GM23338 (cell line): Measurements from ENCODE around the gene KRTAP10-10. TPM values are rescaled to one million over a fixed set of nuclear protein-coding genes. Genes with fewer than 3 reads are reported as not detected.

ENCODE experiments used
- ATAC-seq: fragments of 200-7000 bp; cut with Tn5 transposase; 3 replicates; pipeline ENCODE4 v1.9.1; 2020
- DNase-seq: peaks from one replicate; pipeline ENCODE4 v3.0.0-alpha.2; 2015; ENCODE audit warnings: low spot score
- H2AFZ ChIP-seq: fragments of 200-600 bp; sonication (generic); 2 replicates; pipeline ENCODE4 v1.8.0; 2016; ENCODE audit warnings: antibody characterized with exemption, mild to moderate bottlenecking, moderate library complexity
- H3F3A ChIP-seq: fragments of 200-600 bp; sonication (generic); replicated peaks from 2 replicates; pipeline ENCODE4 v1.8.0; 2017; ENCODE audit warnings: antibody characterized with exemption, mixed run types, low read depth
- H3K27ac ChIP-seq: fragments of 200-600 bp; sonication (generic); 2 replicates; pipeline ENCODE4 v1.6.1; 2016; ENCODE audit warnings: low read depth
- H3K27me3 ChIP-seq: fragments of 200-600 bp; sonication (generic); 2 replicates; pipeline ENCODE4 v1.8.0; 2016; ENCODE audit warnings: mild to moderate bottlenecking, mixed run types, moderate library complexity; ENCODE audit not compliant: insufficient read depth
- H3K36me3 ChIP-seq: fragments of 200-600 bp; sonication (generic); 2 replicates; pipeline ENCODE4 v1.8.0; 2016; ENCODE audit warnings: mild to moderate bottlenecking; ENCODE audit not compliant: insufficient read depth
- H3K4me1 ChIP-seq: fragments of 200-600 bp; sonication (generic); 2 replicates; pipeline ENCODE4 v1.8.0; 2016; ENCODE audit warnings: mild to moderate bottlenecking, moderate library complexity; ENCODE audit not compliant: insufficient read depth
- H3K4me2 ChIP-seq: fragments of 200-600 bp; sonication (generic); 2 replicates; pipeline ENCODE4 v1.7.1; 2017; ENCODE audit warnings: mixed run types
- H3K4me3 ChIP-seq: fragments of 200-600 bp; sonication (generic); 2 replicates; pipeline ENCODE4 v1.6.1; 2016; ENCODE audit warnings: mixed run types
- H3K79me2 ChIP-seq: fragments of 200-600 bp; sonication (generic); replicated peaks from 2 replicates; pipeline ENCODE4 v1.8.0; 2017; ENCODE audit warnings: mild to moderate bottlenecking; ENCODE audit not compliant: insufficient read depth
- H3K9me2 ChIP-seq: fragments of 200-600 bp; sonication (generic); 2 replicates; pipeline ENCODE4 v1.8.0; 2017; ENCODE audit not compliant: insufficient read depth
- H4K20me1 ChIP-seq: fragments of 200-600 bp; sonication (generic); replicated peaks from 2 replicates; pipeline ENCODE4 v1.8.0; 2017; ENCODE audit warnings: mild to moderate bottlenecking; ENCODE audit not compliant: insufficient read depth
- H3K27ac Mint-ChIP-seq: 2 replicates; pipeline ENCODE4 v1.8.0; 2020; ENCODE audit warnings: inconsistent platforms, mild to moderate bottlenecking, moderate library complexity, mixed read lengths
- H3K27me3 Mint-ChIP-seq: 3 replicates; pipeline ENCODE4 v1.8.0; 2022; ENCODE audit warnings: low read depth, mild to moderate bottlenecking, moderate library complexity, mixed read lengths, inconsistent platforms; ENCODE audit not compliant: insufficient read depth, poor library complexity
- H3K36me3 Mint-ChIP-seq: 3 replicates; pipeline ENCODE4 v1.8.0; 2021; ENCODE audit warnings: low read depth, mild to moderate bottlenecking, inconsistent platforms, moderate library complexity, mixed read lengths
- H3K4me1 Mint-ChIP-seq: 3 replicates; pipeline ENCODE4 v1.8.0; 2020; ENCODE audit warnings: mild to moderate bottlenecking, inconsistent platforms, mixed read lengths
- H3K4me3 Mint-ChIP-seq: 3 replicates; pipeline ENCODE4 v1.8.0; 2021; ENCODE audit warnings: moderate library complexity, mild to moderate bottlenecking, inconsistent platforms, mixed read lengths
- H3K9me3 Mint-ChIP-seq: 3 replicates; pipeline ENCODE4 v1.8.0; 2020; ENCODE audit warnings: moderate library complexity, mild to moderate bottlenecking, inconsistent platforms, mixed read lengths
- CREB1 ChIP-seq: fragments of 250-450 bp; sonication (Bioruptor Pico); IDR thresholded peaks from 2 replicates; pipeline ENCODE4 v1.5.0; 2020; ENCODE audit warnings: low read depth, mild to moderate bottlenecking, moderate library complexity
- JUNB ChIP-seq: IDR thresholded peaks from one replicate; pipeline ENCODE4 v1.6.1; 2016; ENCODE audit warnings: antibody characterized with exemption; ENCODE audit not compliant: unreplicated experiment
- NANOG ChIP-seq: IDR thresholded peaks from 2 replicates; pipeline ENCODE4 v1.6.1; 2016; ENCODE audit warnings: antibody characterized with exemption, borderline replicate concordance
- ZNF331 ChIP-seq: fragments of 250-450 bp; sonication (Bioruptor Pico); IDR thresholded peaks from 2 replicates; pipeline ENCODE4 v1.5.0; 2020; ENCODE audit warnings: low read depth, mild to moderate bottlenecking, moderate library complexity
- polyA plus RNA-seq: library from polyadenylated mRNA; unstranded; fragments of >200 nt; fragmentation: Nextera tagmentation; extraction: Ambion mirVana; gene quantifications from 2 replicates; pipeline ENCODE4 v1.2.1, GENCODE V29; 2016
- total RNA-seq: library from RNA; depleted of rRNA; stranded (reverse); fragments of >200 nt; shearing (Covaris generic); gene quantifications from 2 replicates; pipeline ENCODE4 v1.2.3, GENCODE V29; 2014
- TF ChIP-seq, protein P1 (sequence below): IDR thresholded peaks from one replicate; pipeline ENCODE4 v1.6.1; 2018; ENCODE audit warnings: antibody characterized with exemption; ENCODE audit not compliant: unreplicated experiment
- TF ChIP-seq, protein P2 (sequence below), 2 experiments: fragments of 200-600 bp in 1 of 2; sonication (generic) in 1 of 2; conservative IDR thresholded peaks; 2 replicates each; pipeline versions ENCODE4 v1.5.1 to v1.6.1; 2016 to 2017; ENCODE audit warnings: antibody characterized with exemption in 2 of 2, low read depth in 2 of 2, mild to moderate bottlenecking in 2 of 2, moderate library complexity in 1 of 2
- TF ChIP-seq, protein P3 (sequence below): fragments of 250-450 bp; sonication (Bioruptor Pico); IDR thresholded peaks from 2 replicates; pipeline ENCODE4 v1.5.0; 2020; ENCODE audit warnings: mild to moderate bottlenecking, moderate library complexity
- TF ChIP-seq, protein P4 (sequence below): IDR thresholded peaks from 2 replicates; pipeline ENCODE4 v1.6.1; 2016; ENCODE audit warnings: antibody characterized with exemption

Gene KRTAP10-10
- total and polyA plus RNA-seq, 2 experiments from 2014 or later = not detected

DNA sequence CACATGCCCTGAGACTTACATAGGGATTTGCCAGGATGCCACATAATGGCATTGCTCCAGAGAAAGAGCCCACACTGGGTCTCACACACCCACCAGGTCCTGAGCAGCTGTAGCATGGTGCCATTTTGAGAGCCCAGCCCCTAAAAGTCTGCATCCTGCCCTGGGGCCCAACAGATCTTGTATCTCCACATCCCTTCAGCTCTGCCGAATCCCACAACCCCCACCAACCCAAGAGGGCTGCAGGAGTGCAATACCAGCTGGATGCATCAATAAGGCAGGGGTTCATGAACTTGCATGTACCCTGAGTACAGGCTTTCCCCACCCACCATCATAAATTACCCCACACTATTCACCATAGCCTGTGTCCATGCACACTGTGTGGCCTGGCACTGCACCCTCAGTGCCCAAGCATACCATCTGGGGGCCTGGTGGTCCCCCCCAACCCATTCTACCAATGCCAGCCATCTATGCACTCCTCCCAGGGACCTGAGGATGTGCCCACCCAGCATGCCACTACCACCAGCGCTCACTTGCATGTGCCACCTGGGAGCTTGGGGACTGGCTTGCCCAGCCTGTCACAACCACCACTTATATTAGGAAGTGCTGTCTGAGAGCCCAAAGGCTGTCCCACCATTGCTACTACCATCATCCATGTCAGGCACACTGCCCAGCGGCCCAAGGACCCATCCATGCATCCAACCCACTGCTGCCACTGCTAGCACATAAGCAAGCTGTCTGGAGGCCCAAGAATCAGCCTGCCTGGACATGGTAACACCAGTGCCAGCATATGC lies 33.7 kb downstream of the KRTAP10-10 start:
- no peak for ATAC-seq

DNA sequence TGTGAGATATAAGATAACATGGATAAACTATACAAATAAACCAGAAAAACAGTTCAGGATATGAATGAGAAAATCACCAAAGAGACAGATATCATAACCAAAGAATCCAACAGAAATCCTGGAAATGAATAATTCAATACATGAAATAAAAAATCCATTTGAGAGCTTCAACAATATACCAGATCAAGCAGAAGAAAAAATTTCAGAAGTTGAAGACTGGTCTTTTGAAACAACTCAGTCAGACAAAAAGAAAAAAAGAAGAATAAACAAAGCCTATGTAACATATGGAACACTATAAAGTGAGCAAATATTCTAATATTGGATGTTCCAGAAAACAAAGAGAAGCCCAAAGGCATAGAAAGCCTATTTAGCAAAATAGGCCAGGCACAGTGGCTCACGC lies 34.8 kb downstream of the KRTAP10-10 start:
- H3K27ac Mint-ChIP-seq = no peak overlapping the region
- no peak overlapping the region for H3K4me3 Mint-ChIP-seq
- H3K27me3 Mint-ChIP-seq = peaks cover under 1% of the 10 kb centered on the region
- no peaks in the 10 kb centered on the region for H4K20me1 ChIP-seq
- DNase-seq = no peak
- H3K4me1 ChIP-seq = no peaks in the 10 kb centered on the region
- no peak overlapping the region for H3K4me3 ChIP-seq
- H3K79me2 ChIP-seq = no peaks in the 10 kb centered on the region
- no peak overlapping the region for H3K27ac ChIP-seq
- H3K27me3 ChIP-seq = no peaks in the 10 kb centered on the region
- no peak overlapping the region for H3K4me2 ChIP-seq
- ATAC-seq = no peak
- no peaks in the 10 kb centered on the region for H3K4me1 Mint-ChIP-seq
- no peaks in the 10 kb centered on the region for H3F3A ChIP-seq
- H3K9me2 ChIP-seq = no peaks in the 10 kb centered on the region
- peaks cover 12% of the 10 kb centered on the region for H3K36me3 Mint-ChIP-seq
- no peaks in the 10 kb centered on the region for H3K36me3 ChIP-seq
- peaks cover 52% of the 10 kb centered on the region for H3K9me3 Mint-ChIP-seq
- no peak overlapping the region for H2AFZ ChIP-seq
- TF ChIP-seq ZNF331 (no peak), NANOG (no peak)
- TF ChIP-seq, protein P1, sequence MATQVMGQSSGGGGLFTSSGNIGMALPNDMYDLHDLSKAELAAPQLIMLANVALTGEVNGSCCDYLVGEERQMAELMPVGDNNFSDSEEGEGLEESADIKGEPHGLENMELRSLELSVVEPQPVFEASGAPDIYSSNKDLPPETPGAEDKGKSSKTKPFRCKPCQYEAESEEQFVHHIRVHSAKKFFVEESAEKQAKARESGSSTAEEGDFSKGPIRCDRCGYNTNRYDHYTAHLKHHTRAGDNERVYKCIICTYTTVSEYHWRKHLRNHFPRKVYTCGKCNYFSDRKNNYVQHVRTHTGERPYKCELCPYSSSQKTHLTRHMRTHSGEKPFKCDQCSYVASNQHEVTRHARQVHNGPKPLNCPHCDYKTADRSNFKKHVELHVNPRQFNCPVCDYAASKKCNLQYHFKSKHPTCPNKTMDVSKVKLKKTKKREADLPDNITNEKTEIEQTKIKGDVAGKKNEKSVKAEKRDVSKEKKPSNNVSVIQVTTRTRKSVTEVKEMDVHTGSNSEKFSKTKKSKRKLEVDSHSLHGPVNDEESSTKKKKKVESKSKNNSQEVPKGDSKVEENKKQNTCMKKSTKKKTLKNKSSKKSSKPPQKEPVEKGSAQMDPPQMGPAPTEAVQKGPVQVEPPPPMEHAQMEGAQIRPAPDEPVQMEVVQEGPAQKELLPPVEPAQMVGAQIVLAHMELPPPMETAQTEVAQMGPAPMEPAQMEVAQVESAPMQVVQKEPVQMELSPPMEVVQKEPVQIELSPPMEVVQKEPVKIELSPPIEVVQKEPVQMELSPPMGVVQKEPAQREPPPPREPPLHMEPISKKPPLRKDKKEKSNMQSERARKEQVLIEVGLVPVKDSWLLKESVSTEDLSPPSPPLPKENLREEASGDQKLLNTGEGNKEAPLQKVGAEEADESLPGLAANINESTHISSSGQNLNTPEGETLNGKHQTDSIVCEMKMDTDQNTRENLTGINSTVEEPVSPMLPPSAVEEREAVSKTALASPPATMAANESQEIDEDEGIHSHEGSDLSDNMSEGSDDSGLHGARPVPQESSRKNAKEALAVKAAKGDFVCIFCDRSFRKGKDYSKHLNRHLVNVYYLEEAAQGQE = no peak
- TF ChIP-seq, protein P2, sequence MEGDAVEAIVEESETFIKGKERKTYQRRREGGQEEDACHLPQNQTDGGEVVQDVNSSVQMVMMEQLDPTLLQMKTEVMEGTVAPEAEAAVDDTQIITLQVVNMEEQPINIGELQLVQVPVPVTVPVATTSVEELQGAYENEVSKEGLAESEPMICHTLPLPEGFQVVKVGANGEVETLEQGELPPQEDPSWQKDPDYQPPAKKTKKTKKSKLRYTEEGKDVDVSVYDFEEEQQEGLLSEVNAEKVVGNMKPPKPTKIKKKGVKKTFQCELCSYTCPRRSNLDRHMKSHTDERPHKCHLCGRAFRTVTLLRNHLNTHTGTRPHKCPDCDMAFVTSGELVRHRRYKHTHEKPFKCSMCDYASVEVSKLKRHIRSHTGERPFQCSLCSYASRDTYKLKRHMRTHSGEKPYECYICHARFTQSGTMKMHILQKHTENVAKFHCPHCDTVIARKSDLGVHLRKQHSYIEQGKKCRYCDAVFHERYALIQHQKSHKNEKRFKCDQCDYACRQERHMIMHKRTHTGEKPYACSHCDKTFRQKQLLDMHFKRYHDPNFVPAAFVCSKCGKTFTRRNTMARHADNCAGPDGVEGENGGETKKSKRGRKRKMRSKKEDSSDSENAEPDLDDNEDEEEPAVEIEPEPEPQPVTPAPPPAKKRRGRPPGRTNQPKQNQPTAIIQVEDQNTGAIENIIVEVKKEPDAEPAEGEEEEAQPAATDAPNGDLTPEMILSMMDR (conservative IDR thresholded peaks at IDR 0.05; ENCODE audit: low read depth in 2 of 2) = no peak
- TF ChIP-seq, protein P3, sequence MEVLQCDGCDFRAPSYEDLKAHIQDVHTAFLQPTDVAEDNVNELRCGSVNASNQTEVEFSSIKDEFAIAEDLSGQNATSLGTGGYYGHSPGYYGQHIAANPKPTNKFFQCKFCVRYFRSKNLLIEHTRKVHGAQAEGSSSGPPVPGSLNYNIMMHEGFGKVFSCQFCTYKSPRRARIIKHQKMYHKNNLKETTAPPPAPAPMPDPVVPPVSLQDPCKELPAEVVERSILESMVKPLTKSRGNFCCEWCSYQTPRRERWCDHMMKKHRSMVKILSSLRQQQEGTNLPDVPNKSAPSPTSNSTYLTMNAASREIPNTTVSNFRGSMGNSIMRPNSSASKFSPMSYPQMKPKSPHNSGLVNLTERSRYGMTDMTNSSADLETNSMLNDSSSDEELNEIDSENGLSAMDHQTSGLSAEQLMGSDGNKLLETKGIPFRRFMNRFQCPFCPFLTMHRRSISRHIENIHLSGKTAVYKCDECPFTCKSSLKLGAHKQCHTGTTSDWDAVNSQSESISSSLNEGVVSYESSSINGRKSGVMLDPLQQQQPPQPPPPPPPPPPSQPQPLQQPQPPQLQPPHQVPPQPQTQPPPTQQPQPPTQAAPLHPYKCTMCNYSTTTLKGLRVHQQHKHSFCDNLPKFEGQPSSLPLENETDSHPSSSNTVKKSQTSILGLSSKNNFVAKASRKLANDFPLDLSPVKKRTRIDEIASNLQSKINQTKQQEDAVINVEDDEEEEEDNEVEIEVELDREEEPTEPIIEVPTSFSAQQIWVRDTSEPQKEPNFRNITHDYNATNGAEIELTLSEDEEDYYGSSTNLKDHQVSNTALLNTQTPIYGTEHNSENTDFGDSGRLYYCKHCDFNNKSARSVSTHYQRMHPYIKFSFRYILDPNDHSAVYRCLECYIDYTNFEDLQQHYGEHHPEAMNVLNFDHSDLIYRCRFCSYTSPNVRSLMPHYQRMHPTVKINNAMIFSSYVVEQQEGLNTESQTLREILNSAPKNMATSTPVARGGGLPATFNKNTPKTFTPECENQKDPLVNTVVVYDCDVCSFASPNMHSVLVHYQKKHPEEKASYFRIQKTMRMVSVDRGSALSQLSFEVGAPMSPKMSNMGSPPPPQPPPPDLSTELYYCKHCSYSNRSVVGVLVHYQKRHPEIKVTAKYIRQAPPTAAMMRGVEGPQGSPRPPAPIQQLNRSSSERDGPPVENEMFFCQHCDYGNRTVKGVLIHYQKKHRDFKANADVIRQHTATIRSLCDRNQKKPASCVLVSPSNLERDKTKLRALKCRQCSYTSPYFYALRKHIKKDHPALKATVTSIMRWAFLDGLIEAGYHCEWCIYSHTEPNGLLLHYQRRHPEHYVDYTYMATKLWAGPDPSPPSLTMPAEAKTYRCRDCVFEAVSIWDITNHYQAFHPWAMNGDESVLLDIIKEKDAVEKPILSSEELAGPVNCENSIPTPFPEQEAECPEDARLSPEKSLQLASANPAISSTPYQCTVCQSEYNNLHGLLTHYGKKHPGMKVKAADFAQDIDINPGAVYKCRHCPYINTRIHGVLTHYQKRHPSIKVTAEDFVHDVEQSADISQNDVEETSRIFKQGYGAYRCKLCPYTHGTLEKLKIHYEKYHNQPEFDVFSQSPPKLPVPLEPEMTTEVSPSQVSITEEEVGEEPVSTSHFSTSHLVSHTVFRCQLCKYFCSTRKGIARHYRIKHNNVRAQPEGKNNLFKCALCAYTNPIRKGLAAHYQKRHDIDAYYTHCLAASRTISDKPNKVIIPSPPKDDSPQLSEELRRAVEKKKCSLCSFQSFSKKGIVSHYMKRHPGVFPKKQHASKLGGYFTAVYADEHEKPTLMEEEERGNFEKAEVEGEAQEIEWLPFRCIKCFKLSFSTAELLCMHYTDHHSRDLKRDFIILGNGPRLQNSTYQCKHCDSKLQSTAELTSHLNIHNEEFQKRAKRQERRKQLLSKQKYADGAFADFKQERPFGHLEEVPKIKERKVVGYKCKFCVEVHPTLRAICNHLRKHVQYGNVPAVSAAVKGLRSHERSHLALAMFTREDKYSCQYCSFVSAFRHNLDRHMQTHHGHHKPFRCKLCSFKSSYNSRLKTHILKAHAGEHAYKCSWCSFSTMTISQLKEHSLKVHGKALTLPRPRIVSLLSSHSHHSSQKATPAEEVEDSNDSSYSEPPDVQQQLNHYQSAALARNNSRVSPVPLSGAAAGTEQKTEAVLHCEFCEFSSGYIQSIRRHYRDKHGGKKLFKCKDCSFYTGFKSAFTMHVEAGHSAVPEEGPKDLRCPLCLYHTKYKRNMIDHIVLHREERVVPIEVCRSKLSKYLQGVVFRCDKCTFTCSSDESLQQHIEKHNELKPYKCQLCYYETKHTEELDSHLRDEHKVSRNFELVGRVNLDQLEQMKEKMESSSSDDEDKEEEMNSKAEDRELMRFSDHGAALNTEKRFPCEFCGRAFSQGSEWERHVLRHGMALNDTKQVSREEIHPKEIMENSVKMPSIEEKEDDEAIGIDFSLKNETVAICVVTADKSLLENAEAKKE = no peak

More for the DNA sequence above, 33.7 kb downstream of the KRTAP10-10 start:
- DNase-seq = no peak
- H3K4me3 ChIP-seq = no peak overlapping the region
- H3K36me3 Mint-ChIP-seq = peaks cover 12% of the 10 kb centered on the region
- no peaks in the 10 kb centered on the region for H3K9me2 ChIP-seq
- no peaks in the 10 kb centered on the region for H4K20me1 ChIP-seq
- H3K27ac ChIP-seq = no peak overlapping the region
- no peak for TF ChIP-seq JUNB
- TF ChIP-seq CREB1 (CRISPR knock-in tag) = no peak
- TF ChIP-seq, protein P4, sequence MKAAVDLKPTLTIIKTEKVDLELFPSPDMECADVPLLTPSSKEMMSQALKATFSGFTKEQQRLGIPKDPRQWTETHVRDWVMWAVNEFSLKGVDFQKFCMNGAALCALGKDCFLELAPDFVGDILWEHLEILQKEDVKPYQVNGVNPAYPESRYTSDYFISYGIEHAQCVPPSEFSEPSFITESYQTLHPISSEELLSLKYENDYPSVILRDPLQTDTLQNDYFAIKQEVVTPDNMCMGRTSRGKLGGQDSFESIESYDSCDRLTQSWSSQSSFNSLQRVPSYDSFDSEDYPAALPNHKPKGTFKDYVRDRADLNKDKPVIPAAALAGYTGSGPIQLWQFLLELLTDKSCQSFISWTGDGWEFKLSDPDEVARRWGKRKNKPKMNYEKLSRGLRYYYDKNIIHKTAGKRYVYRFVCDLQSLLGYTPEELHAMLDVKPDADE = no peak
- no peak for TF ChIP-seq NANOG
- H3K27me3 ChIP-seq = no peaks in the 10 kb centered on the region
- no peaks in the 10 kb centered on the region for H3F3A ChIP-seq
- no peak overlapping the region for H2AFZ ChIP-seq
- H3K4me2 ChIP-seq = no peak overlapping the region
- peaks cover 1% of the 10 kb centered on the region for H3K27me3 Mint-ChIP-seq
- no peaks in the 10 kb centered on the region for H3K36me3 ChIP-seq
- no peak overlapping the region for H3K27ac Mint-ChIP-seq
- H3K4me3 Mint-ChIP-seq = no peak overlapping the region
- peaks cover 52% of the 10 kb centered on the region for H3K9me3 Mint-ChIP-seq
- H3K4me1 Mint-ChIP-seq = no peaks in the 10 kb centered on the region; the same call in 2 of the 3 replicates
- no peaks in the 10 kb centered on the region for H3K4me1 ChIP-seq
- no peaks in the 10 kb centered on the region for H3K79me2 ChIP-seq
